Epithelial cell of proximal tubule (primary cell): ENCODE data around the gene USE1. TPM values are rescaled to one million over a fixed set of nuclear protein-coding genes. Genes with fewer than 3 reads are reported as not detected.
A peak's percentile ranks its signal among the peaks of the same experiment; 100 is the strongest.

ENCODE experiments used
- DNase-seq: peaks from one replicate; pipeline ENCODE4 v3.0.0-alpha.2; 2011; ENCODE audit warnings: low read depth
- H3K4me3 ChIP-seq: 2 replicates; pipeline ENCODE4 v1.5.1; 2011; ENCODE audit warnings: low read depth, mild to moderate bottlenecking, low read length
- CTCF ChIP-seq: conservative IDR thresholded peaks from 2 replicates; pipeline ENCODE4 v1.5.1; 2012; ENCODE audit warnings: low read depth, mild to moderate bottlenecking, low read length
- total RNA-seq: library from RNA; depleted of rRNA; stranded (reverse); fragments of >200 nt; gene quantifications from 2 replicates; pipeline ENCODE4 v1.2.3, GENCODE V29; 2015

Gene USE1
- total RNA-seq, 1 donor from 2014 or later, result 25.3 TPM

- DNase-seq, result no peak
- no peak for TF ChIP-seq CTCF
- H3K4me3 ChIP-seq, result peak overlapping the region; percentile 54
These were observed 31.7 kb downstream of the USE1 start for GRCh38 chr19:17246681-17247425.

- DNase-seq, result no peak
- H3K4me3 ChIP-seq, result no peak overlapping the region
- no peak for TF ChIP-seq CTCF
These were observed 33.0 kb downstream of the USE1 start for GRCh38 chr19:17248011-17248776.

- DNase-seq, result no peak
- no peak for TF ChIP-seq CTCF
- H3K4me3 ChIP-seq, result no peak overlapping the region
These were observed 34.9 kb downstream of the USE1 start for GRCh38 chr19:17249887-17250548.

GRCh38 chr19:17254636-17255035, 39.5 kb downstream of the USE1 start:
- no peak for TF ChIP-seq CTCF
- no peak overlapping the region for H3K4me3 ChIP-seq
- DNase-seq, result no peak

GRCh38 chr19:17255150-17255621, 40.0 kb downstream of the USE1 start:
- H3K4me3 ChIP-seq, result no peak overlapping the region
- no peak for DNase-seq
- TF ChIP-seq CTCF, result no peak

- no peak for DNase-seq
- no peak overlapping the region for H3K4me3 ChIP-seq
- TF ChIP-seq CTCF, result no peak
These were observed 41.0 kb downstream of the USE1 start for GRCh38 chr19:17256130-17256529.
